GM21423 (cell line): ENCODE measurements around the gene MTHFD1L.
A peak's percentile ranks its signal among the peaks of the same experiment; 100 is the strongest.

Source experiments
- ATAC-seq: cut with Tn5 transposase; IDR thresholded peaks from one replicate; pipeline ENCODE4 v1.9.1; 2021; ENCODE audit warnings: mild to moderate bottlenecking, moderate library complexity; ENCODE audit not compliant: unreplicated experiment

Gene MTHFD1L

GRCh38 chr6:150931405-150931804 is 65.9 kb downstream of the MTHFD1L start:
- ATAC-seq = no peak

GRCh38 chr6:150932996-150933395 is 67.5 kb downstream of the MTHFD1L start:
- no peak for ATAC-seq

DNA sequence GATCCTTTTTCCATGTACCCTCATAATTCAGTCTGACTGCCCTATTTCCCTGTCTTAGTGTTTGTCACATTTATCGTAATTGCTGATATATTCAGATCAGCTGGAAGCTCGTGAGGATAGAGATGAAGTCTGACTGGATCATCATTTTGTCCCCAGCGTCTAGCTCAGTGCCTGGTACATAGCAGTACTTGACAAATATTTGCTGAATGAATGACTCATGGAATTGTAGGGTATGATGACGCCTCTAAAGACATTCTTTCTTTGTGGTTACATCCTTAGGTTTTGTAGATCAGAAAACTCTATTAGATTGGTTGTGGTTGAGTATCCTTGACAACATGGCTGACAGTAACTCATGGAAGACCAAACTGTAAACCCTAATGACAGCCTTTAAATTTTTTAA is 68.9 kb downstream of the MTHFD1L start:
- ATAC-seq = no peak

GRCh38 chr6:150936021-150936555 is 70.6 kb downstream of the MTHFD1L start:
- ATAC-seq = no peak

GRCh38 chr6:150937132-150937906 is 71.8 kb downstream of the MTHFD1L start:
- ATAC-seq = no peak

GRCh38 chr6:150939399-150939798 is 73.9 kb downstream of the MTHFD1L start:
- no peak for ATAC-seq

DNA sequence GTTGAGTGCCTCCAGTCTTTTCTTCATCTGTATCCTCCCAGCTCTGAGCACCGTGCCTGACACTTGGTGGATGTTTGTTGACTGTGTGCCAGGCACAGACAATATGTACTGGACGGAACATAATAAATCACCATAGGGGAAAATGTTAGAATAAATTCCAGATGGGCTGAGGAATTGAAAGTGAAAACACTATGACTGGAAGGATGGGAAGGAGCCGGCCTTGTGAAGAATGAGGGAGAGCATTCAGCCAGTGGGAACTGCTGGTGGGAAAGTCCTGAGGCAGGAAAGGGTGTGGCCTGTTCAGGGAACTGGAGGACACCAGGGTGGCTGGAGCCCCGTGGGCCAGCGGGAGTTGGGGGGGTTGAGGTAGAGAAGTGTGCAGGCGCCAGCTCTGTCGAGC is 75.4 kb downstream of the MTHFD1L start:
- ATAC-seq = no peak

- ATAC-seq = no peak
Observed at GRCh38 chr6:150949526-150949925, 84.0 kb downstream of the MTHFD1L start.

GRCh38 chr6:150953851-150954250 is 88.3 kb downstream of the MTHFD1L start:
- no peak for ATAC-seq

GRCh38 chr6:150959166-150959565 is 93.7 kb downstream of the MTHFD1L start:
- no peak for ATAC-seq

DNA sequence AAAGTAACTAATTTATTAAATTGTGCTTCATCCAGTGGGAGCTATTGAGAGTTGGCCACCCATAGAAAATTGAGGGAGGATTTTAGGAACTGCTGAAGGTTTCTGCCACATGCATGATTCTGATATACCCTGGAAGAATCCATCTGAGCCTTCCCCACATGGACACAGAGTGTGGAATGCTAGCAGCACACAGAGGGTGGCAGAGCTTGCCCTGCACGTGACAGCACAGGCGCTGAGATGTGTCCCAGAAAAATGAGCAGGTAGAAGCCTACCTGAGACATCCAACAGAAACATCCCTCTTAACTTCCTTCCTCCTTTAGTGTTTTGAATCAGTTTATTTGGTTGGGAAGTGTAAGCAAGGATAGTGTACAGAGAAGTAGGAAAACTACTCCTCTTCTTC is 96.9 kb downstream of the MTHFD1L start:
- no peak for ATAC-seq

DNA sequence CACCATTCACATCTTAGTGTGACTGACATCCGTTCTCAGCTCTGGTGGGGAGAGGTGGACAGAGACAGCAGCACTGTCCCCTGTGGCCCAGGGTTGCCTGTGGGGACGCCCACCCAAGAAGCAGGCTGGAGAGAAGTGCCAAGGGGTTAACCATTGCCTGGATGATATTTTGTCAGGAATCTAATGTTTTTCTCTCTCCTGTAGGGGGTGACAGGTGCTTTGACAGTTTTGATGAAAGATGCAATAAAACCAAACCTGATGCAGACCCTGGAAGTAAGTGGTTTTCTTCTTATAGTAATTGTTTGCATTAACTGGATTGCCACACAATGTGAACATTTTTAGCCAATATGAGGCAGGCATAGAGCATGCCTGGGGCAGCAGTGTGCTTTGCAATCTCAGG is 99.3 kb downstream of the MTHFD1L start:
- ATAC-seq = no peak

GRCh38 chr6:150966786-150967185 is 101.3 kb downstream of the MTHFD1L start:
- no peak for ATAC-seq

DNA sequence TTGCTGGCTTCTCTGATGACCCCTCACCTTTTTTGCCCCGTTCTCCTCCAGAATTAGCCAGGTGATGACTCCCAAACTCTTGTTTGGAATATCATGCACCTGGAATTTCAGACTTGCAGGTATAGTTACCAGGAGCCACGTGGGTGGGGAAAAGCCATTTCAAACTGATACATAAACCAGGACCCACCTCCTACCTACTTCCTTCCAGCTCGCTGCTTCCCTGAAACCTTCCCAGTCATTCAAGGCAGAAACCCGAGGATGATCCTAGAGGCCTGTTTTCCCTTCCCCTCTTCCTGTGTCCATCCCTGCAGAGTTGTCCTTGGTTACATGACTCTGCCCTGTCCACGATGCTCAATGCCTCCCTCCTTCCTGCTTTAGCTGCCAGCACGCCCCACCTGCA is 101.9 kb downstream of the MTHFD1L start:
- no peak for ATAC-seq

DNA sequence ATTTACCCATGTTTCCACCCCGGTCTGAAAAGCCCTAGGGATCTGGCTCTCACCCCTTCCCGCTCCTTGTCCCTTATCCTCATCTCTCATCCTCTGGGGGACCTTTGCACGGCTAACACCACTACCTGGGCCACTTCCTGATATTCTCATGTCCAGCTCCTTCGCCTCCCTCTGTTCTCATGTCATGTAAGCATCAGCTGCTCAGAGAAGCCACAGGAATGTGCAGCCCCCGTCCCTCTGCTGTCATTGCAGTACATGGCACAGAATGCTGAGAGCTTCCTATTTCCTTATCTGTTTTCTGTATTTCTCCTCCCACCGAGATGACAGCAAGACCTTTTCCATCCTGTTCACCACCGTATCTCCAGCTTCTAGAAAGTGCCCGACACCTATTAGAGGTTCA is 102.4 kb downstream of the MTHFD1L start:
- no peak for ATAC-seq

GRCh38 chr6:150969901-150970300 is 104.4 kb downstream of the MTHFD1L start:
- no peak for ATAC-seq

GRCh38 chr6:150971219-150971618 is 105.7 kb downstream of the MTHFD1L start:
- no peak for ATAC-seq

GRCh38 chr6:150975136-150975535 is 109.6 kb downstream of the MTHFD1L start:
- no peak for ATAC-seq

DNA sequence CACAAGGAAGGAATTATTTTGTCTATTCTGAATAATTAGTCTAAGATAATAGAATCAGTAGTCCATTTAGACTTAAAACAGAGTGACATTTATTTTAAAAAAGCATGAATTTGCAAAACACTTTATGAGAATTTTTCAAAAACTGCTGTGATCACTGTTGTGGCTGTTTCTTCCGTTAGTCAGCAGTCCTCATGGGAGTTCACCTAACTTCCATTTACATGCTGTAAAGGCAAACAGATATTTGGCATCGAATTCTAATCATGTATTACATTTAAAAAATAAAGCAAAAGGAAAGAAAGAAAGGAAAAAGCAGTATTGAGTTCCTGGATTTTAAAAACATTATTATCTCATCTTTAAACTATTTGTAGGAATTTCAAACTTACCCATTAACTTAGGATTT is 111.8 kb downstream of the MTHFD1L start:
- ATAC-seq = no peak

DNA sequence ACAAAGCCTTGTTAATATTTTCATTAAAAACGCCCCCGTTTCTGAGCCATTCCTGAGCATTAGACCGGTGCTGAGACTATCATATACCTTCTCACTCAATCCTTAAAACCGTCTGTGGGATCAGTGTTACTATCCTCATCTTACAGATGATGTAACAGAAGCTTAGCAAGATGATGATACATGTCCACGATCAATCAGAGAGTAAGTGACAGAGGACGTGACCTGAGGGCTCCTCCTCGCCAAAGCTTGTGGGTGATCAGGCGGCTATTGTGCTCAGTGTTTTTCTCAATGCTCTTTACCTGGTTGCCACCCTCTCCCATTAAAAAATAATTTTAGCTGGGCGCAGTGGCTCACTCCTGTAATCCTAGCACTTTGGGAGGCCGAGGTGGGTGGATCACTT is 113.1 kb downstream of the MTHFD1L start:
- no peak for ATAC-seq

DNA sequence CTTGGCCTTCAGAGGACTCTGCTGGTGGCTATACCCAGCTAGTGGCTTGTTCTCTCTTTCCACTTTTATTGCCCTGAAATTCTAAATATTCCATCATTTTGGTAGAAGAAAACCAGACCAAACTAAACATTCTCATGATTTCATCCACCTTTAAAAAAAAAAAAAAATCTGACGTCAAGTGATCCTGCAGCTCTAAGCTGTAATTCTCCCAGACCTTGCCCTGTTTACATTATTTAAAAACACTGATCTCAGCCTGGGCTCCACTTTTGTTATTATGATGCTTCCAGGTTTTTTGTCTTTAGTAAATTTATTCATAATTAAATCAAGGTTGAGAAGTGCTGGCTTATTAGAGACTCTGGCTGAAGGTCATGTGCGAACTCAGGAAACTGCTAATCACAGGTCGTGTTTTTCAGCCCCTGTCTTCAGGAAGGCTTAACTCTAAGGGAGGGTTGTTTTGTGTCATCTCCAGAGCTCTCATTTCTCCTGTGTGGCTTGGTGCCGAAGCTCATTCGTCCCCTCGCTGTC is 114.4 kb downstream of the MTHFD1L start:
- no peak for ATAC-seq

DNA sequence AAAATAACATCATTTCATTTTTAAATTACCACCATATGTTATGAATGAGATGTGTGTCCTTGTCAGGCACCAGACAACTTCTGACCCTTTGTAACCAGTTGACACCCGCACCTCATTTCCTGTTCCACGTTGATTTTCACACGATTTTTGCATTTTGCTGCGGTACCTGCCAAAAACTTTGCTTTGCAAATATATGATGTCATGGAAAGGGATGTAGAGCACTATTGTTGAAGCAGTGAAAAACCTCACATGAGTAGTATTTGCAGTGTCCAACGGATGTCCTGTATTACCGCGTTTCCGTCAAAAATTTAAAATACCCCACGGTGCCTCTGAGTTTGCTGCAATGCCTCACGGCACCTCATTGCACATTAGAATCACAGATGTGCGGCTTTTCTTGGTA is 115.6 kb downstream of the MTHFD1L start:
- ATAC-seq = peak; percentile 84

GRCh38 chr6:150981669-150982068 is 116.2 kb downstream of the MTHFD1L start:
- ATAC-seq = no peak
